CD4-positive, alpha-beta T cell treated with Interferon alpha-2 for 1 hour (primary cell): Measurements from ENCODE around the gene TMEM125.

Experiments
- DNase-seq, 2 donors: peaks; one replicate each; pipeline ENCODE4 v3.0.0-alpha.2; 2020 to 2022

TMEM125 gene

DNA sequence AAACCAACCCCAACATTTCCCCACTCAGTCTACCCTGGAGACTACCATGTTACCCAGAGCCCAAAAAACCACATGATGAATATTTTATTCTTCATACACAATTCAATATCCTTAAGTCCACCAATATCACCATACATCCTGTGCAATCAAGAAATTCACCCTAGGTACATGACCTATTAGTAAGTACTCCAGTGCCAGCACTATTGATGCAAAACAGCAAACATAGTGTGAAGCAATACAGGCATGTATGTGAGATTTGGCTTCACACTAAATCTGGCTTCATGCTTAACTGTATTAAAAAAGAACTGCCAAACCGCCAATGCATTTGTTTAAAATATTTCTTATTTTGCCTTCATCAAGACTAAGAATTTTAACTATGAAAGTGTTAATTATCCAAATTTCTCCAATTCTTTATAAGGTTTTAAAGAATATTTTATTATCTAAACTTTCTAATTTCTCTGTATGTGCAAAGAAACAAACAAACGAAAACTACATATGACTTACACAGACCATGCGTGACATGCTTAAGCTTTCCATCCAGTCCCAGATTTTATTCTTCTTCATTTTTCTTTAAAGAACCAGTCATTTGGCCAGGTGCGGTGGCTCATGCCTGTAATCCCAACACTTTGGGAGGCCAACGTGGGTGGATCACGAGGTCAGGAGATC, 22.4 kb upstream of the TMEM125 start:
- no peak for DNase-seq

DNA sequence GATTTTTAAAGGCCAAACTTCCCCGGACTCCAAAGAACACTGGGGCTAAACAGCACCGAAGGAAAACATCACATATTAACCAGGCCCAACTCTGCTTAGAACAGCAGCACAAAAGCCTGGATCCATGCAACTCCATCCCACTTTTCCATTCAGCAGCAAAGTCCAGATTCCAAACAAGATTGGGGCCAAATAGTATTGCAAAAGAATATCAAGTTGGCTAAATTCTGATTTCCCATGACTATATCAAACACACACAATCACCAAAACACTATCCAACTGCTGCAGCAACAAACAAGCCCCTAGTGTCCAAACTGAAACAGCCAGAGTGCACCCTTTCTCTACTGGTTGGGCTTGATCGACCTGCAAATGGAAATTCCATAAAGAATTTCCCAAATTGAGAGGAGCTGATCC, 19.4 kb upstream of the TMEM125 start:
- no peak for DNase-seq

DNA sequence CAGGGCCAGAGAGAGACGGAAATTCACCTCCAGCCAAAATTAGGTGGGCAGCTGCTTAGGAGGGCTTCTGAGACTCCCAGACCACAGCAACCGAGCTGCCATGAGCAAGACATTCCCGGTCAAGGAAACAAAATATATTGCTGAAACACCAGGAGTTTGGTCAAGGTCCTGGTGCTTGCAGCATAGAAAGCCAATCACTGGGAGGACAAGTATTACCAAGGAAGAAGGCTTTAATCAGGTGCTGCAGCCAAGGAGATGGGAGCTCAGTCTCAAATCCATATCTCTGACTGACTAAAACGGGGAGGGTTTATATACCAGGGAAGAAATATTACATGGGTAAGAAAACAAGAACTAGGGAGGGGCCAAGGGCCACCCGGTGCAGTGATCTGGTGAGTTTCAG, 18.8 kb upstream of the TMEM125 start:
- no peak for DNase-seq

- no peak for DNase-seq
These were observed 17.6 kb upstream of the TMEM125 start for GRCh38 chr1:43252225-43252624.

- no peak for DNase-seq
These were observed 16.6 kb upstream of the TMEM125 start for GRCh38 chr1:43253173-43253572.

- no peak for DNase-seq
These were observed 15.9 kb upstream of the TMEM125 start for GRCh38 chr1:43253876-43254275.

- no peak for DNase-seq
These were observed 14.2 kb upstream of the TMEM125 start for GRCh38 chr1:43255438-43256210.

- DNase-seq = no peak
These were observed 12.9 kb upstream of the TMEM125 start for GRCh38 chr1:43256675-43257570.

GRCh38 chr1:43258370-43258769, 11.4 kb upstream of the TMEM125 start:
- DNase-seq = no peak

DNA sequence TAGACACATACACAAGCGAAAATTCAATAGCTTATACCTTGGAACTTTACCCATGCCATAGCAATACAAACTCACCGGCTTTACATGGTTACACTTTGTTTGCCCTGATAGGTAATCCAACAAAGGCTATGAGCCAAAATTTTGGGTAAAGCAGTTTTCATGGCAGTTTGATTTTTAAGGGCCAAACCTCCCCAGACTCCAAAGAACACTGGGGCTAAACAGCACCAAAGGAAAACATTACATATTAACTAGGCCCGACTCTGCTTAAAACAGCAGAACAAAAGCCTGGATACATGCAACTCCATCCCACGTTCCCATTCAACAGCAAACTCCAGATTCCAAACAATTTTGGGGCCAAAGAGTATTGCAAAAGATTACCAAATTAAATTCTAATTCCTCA, 4.4 kb upstream of the TMEM125 start:
- no peak for DNase-seq

- no peak for DNase-seq
These were observed 2.9 kb upstream of the TMEM125 start for GRCh38 chr1:43266881-43267280.

- no peak for DNase-seq
These were observed 2.4 kb upstream of the TMEM125 start for GRCh38 chr1:43267291-43267805.

DNA sequence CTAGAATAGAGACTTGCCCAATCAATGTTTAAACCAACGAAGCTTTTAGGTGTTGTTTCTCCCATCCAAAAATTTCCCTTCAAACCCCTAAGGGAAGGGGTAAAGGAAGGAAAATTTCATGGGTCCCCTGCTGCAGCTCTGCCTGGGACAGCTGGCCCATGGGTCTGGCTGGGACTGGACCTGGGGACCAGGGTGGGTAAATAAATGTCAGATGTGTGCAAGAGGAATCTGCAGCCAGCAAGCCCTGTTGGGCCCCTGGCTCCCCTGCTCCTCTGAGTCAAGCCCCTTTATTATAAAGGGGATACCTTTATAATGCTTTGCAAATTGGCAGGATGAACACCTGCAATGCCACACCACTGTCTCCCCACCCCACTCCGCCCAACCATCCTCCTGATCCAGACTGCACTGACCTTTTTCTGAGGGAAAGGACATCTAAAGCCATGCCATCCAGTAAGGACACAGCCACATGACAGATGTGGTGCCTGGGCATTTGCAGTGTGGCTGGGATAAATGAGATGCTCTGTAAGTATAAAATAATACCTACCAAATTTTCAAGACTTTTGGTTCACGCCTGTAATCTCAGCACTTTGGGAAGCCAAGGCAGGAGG, 1.9 kb upstream of the TMEM125 start:
- no peak for DNase-seq

DNA sequence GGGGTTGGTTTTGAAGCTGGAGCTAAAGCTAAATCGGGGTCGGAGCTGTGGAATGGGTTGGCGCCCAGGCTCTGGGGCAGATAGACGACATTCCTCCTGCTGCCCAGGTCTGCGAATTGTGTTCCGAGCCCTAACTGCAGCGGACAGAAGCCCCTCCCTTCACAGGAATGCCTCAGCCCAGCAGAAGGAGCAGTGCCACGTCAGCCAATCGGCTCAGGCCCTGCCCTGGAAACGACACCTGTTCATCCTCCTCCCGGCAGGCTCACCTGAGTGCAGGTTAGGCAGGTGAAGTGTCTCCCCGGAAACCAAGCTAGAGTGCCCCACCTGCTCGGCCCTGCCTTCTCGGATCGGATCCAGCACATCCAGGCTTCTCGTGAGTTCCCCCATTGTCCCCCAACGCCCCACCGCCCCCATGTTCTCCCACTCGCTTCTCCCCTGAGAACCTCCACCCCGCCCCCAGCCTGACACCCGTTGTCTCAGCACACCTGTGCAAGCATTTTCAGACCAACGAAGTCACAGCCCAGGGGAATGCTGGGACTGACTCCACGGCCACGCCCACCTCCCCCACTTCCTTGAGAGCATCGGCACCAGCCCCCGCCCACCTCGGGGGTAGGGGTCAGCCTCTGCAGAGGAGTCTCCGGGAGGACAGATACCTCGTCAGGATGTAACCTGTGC, 775 bp downstream of the TMEM125 start:
- DNase-seq = peak in 1 of 2 donors; percentile 1

DNA sequence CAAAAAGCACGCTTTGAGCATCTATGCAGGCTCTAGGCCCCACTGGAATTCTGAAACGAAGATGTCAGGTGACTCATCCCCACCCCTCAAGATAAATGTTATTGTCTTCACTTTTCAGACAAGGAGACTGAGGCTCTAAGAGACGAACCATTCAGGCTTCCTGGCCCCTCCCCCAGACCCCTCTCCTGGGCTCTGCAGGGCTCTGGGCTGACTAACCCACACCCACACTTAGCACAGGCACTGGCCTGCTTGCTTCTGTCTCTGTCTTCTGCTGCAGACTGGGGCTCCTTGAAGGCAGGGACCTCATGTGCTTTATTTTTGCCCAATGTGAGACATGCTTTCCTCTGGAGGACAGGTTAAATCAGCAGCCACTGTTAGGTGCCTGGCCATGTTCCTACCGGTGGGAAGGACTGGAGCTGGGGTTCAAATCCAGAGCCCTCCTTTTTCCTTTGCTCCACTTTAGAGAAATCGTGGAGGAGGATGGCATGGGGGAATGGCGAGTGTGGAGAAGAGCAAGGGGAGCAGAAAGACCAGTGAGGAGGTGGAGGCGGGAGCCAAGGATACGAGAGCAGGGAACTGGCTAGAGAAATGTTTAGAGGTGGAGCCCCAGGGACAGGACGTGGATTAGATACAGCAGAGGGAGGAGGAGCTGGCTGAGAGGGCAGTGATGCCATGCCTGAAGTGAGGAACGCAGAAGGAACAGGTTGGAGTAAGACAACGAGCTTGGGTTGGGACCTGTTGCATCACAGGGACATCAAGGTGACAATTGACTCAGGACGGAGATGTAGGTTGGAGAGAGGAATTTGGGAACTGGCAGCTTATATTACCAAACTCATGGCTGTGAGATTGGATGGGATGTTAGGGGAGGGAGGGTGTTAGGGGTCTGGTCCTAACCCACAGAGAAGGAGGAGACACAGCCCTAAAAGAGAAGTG, 1.7 kb downstream of the TMEM125 start:
- DNase-seq = no peak

- no peak for DNase-seq
These were observed 2.4 kb downstream of the TMEM125 start for GRCh38 chr1:43272161-43272560.

DNA sequence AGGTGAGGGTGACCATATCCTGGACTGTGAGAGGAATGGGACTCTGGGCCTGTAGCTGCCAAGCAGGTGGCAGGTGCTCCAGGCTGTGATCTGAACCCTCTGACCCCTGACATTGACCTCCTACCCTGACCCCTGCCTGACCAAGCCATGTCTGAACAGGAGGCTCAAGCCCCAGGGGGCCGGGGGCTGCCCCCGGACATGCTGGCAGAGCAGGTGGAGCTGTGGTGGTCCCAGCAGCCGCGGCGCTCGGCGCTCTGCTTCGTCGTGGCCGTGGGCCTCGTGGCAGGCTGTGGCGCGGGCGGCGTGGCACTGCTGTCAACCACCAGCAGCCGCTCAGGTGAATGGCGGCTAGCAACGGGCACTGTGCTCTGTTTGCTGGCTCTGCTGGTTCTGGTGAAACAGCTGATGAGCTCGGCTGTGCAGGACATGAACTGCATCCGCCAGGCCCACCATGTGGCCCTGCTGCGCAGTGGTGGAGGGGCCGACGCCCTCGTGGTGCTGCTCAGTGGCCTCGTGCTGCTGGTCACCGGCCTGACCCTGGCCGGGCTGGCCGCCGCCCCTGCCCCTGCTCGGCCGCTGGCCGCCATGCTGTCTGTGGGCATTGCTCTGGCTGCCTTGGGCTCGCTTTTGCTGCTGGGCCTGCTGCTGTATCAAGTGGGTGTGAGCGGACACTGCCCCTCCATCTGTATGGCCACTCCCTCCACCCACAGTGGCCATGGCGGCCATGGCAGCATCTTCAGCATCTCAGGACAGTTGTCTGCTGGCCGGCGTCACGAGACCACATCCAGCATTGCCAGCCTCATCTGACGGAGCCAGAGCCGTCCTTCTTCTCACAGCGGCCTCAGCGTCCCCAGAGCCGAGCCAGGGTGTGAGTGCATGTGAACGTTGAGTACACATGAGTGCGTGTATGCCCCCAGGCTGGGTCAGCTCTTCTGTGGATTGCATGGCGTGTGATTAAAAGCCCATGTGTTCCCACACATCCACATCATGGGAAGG, 3.1 kb downstream of the TMEM125 start:
- DNase-seq = no peak

GRCh38 chr1:43273708-43274107, 3.9 kb downstream of the TMEM125 start:
- DNase-seq = no peak

GRCh38 chr1:43274125-43274803, 4.5 kb downstream of the TMEM125 start:
- DNase-seq = peak; percentile 29 to 32
